22Rv1 (cell line): ENCODE measurements around the gene PKD2.

Experiments used
- H3K27ac ChIP-seq: fragments of 450-650 bp; 2 replicates; pipeline ENCODE4 v1.5.1; 2017
- CTCF ChIP-seq: fragments of 450-650 bp; IDR thresholded peaks from 2 replicates; pipeline ENCODE4 v1.5.1; 2017; ENCODE audit warnings: mild to moderate bottlenecking
- ZFX ChIP-seq: fragments of 450-650 bp; IDR thresholded peaks from 2 replicates; pipeline ENCODE4 v1.6.1; 2017; ENCODE audit warnings: antibody characterized with exemption, borderline replicate concordance

Gene PKD2

GRCh38 chr4:88007304-88008121, at the start of gene PKD2:
Gene PKD2 (plus strand): TSS chr4:88007635. CDS start chr4:88007734, 99 bp downstream.
- H3K27ac ChIP-seq = peak within 1 kb of the TSS; percentile 62
- TF ChIP-seq CTCF (no peak), ZFX (no peak)

GRCh38 chr4:87961993-87962392, 45.4 kb upstream of the PKD2 start:
- TF ChIP-seq ZFX (no peak), CTCF (no peak)
- no peak overlapping the region for H3K27ac ChIP-seq

- TF ChIP-seq CTCF (no peak), ZFX (no peak)
- no peak overlapping the region for H3K27ac ChIP-seq
Measured at GRCh38 chr4:87962398-87963146, 44.9 kb upstream of the PKD2 start.

GRCh38 chr4:87965501-87965975, 41.9 kb upstream of the PKD2 start:
- H3K27ac ChIP-seq = no peak overlapping the region
- no peak for TF ChIP-seq ZFX
- TF ChIP-seq CTCF = no peak

GRCh38 chr4:87966095-87966496, 41.3 kb upstream of the PKD2 start:
- TF ChIP-seq CTCF (no peak), ZFX (no peak)
- H3K27ac ChIP-seq = no peak overlapping the region

- H3K27ac ChIP-seq = no peak overlapping the region
- TF ChIP-seq CTCF (no peak), ZFX (no peak)
Measured at GRCh38 chr4:87967193-87967592, 40.2 kb upstream of the PKD2 start.

- no peak overlapping the region for H3K27ac ChIP-seq
- TF ChIP-seq ZFX (no peak), CTCF (no peak)
Measured at GRCh38 chr4:87970121-87970520, 37.3 kb upstream of the PKD2 start.
